SK-N-SH (cell line): Measurements from ENCODE around the gene NOTCH1. TPM values are rescaled to one million over a fixed set of nuclear protein-coding genes. Genes with fewer than 3 reads are reported as not detected.

ENCODE experiments used
- CTCF ChIA-PET: fragments of 300-600, 350-600 bp; formaldehyde crosslinking; extraction: SDS; loops from one replicate; lab custom pipeline; 2021; lab: Yijun Ruan, JAX
- POLR2A ChIA-PET: fragments of 350-600 bp; sonication (Branson Sonifier 250); formaldehyde crosslinking; extraction: SDS; loops from one replicate; lab custom pipeline; 2020; ENCODE audit warnings: antibody characterized with exemption, inconsistent platforms; lab: Yijun Ruan, JAX
- DNase-seq: peaks from one replicate; pipeline ENCODE4 v3.0.0; 2012
- H2AFZ ChIP-seq: fragments of 200-600 bp; sonication (generic); 2 replicates; pipeline ENCODE4 v1.8.1; 2016; ENCODE audit warnings: antibody characterized with exemption, mild to moderate bottlenecking, low read depth
- H3F3A ChIP-seq: fragments of 200-600 bp; sonication (generic); replicated peaks from 2 replicates; pipeline ENCODE3; 2016; ENCODE audit warnings: antibody characterized with exemption, mild to moderate bottlenecking; ENCODE audit not compliant: insufficient read depth
- H3K27ac ChIP-seq, 2 experiments: fragments of 200-500 bp in 1 of 2; fragments of 200-600 bp in 1 of 2; sonication (Bioruptor generic) in 1 of 2; sonication (generic), shearing (Covaris generic) in 1 of 2; 2 replicates each; pipeline versions ENCODE4 v1.5.1 to v1.6.1; 2014 to 2016; ENCODE audit warnings: low read depth in 2 of 2, inconsistent platforms in 1 of 2, low read length in 1 of 2, mild to moderate bottlenecking in 1 of 2, mixed read lengths in 1 of 2
- H3K27me3 ChIP-seq: fragments of 200-600 bp; sonication (generic), shearing (Covaris generic); 2 replicates; pipeline ENCODE4 v1.6.1; 2016; ENCODE audit warnings: mixed run types; ENCODE audit not compliant: insufficient read depth
- H3K36me3 ChIP-seq, 2 experiments: fragments of 200-500 bp in 1 of 2; fragments of 200-600 bp in 1 of 2; sonication (Bioruptor generic) in 1 of 2; sonication (generic) in 1 of 2; replicated peaks in 1 of 2; 2 replicates each; pipeline versions ENCODE3 to v1.5.1; 2014 to 2016; ENCODE audit warnings: low read length in 1 of 2, mild to moderate bottlenecking in 1 of 2; ENCODE audit not compliant: insufficient read depth in 2 of 2, control insufficient read depth in 1 of 2
- H3K4me1 ChIP-seq, 2 experiments: fragments of 200-500 bp in 1 of 2; fragments of 200-600 bp in 1 of 2; sonication (Bioruptor generic) in 1 of 2; sonication (generic), shearing (Covaris generic) in 1 of 2; 2 replicates each; pipeline versions ENCODE4 v1.5.1 to v1.6.1; 2014 to 2016; ENCODE audit warnings: low read depth in 1 of 2, low read length in 1 of 2, mixed run types in 1 of 2; ENCODE audit not compliant: insufficient read depth in 2 of 2, control insufficient read depth in 1 of 2
- H3K4me2 ChIP-seq: fragments of 200-600 bp; sonication (generic), shearing (Covaris generic); 2 replicates; pipeline ENCODE4 v1.6.1; 2017; ENCODE audit warnings: mixed run types
- H3K4me3 ChIP-seq, 2 experiments: fragments of 200-500 bp in 1 of 2; fragments of 200-600 bp in 1 of 2; sonication (Bioruptor generic) in 1 of 2; sonication (generic), shearing (Covaris generic) in 1 of 2; 2 replicates each; pipeline versions ENCODE4 v1.5.1 to v1.8.1; 2014 to 2016; ENCODE audit warnings: low read depth in 2 of 2, inconsistent platforms in 1 of 2, low read length in 1 of 2, mild to moderate bottlenecking in 1 of 2, mixed read lengths in 1 of 2, moderate library complexity in 1 of 2
- H3K79me2 ChIP-seq: fragments of 200-600 bp; sonication (generic); 2 replicates; pipeline ENCODE4 v1.8.1; 2017; ENCODE audit warnings: mild to moderate bottlenecking; ENCODE audit not compliant: insufficient read depth
- H3K9ac ChIP-seq: fragments of 200-600 bp; sonication (generic); 2 replicates; pipeline ENCODE4 v1.6.1; 2017; ENCODE audit warnings: mixed run types
- H3K9me2 ChIP-seq: fragments of 200-600 bp; sonication (generic); 2 replicates; pipeline ENCODE4 v1.6.1; 2017; ENCODE audit warnings: mixed run types
- H3K9me3 ChIP-seq: fragments of 200-600 bp; sonication (generic); 2 replicates; pipeline ENCODE4 v1.6.1; 2017; ENCODE audit warnings: mixed run types, mild to moderate bottlenecking, moderate library complexity
- H4K20me1 ChIP-seq: fragments of 200-600 bp; sonication (generic); 2 replicates; pipeline ENCODE4 v1.6.1; 2017; ENCODE audit warnings: mild to moderate bottlenecking, mixed run types; ENCODE audit not compliant: insufficient read depth
- EZH2phosphoT487 ChIP-seq: fragments of 200-600 bp; sonication (generic); IDR thresholded peaks from 2 replicates; pipeline ENCODE4 v1.6.1; 2017; ENCODE audit warnings: low read depth, mixed run types, mild to moderate bottlenecking, antibody characterized with exemption, moderate library complexity, borderline replicate concordance
- GABPA ChIP-seq: IDR thresholded peaks from 2 replicates; pipeline ENCODE4 v1.4.0; 2012; ENCODE audit warnings: low read depth, mild to moderate bottlenecking
- GATA2 ChIP-seq: sonication (generic); formaldehyde crosslinking; IDR thresholded peaks from 2 replicates; pipeline ENCODE4 v1.5.0; 2020; ENCODE audit warnings: mild to moderate bottlenecking, missing genetic modification reagents
- JUND ChIP-seq: IDR thresholded peaks from 2 replicates; pipeline ENCODE4 v1.4.0; 2012
- NFIC ChIP-seq: IDR thresholded peaks from 2 replicates; pipeline ENCODE4 v1.4.0; 2012; ENCODE audit warnings: borderline replicate concordance
- POLR2AphosphoS5 ChIP-seq: IDR thresholded peaks from 2 replicates; pipeline ENCODE4 v1.6.1; 2012; ENCODE audit warnings: low read depth, low read length
- RCOR1 ChIP-seq: fragments of 150-350 bp; IDR thresholded peaks from 2 replicates; pipeline ENCODE4 v1.6.1; 2017; ENCODE audit warnings: antibody characterized with exemption, low read length
- RFX5 ChIP-seq: IDR thresholded peaks from 2 replicates; pipeline ENCODE4 v1.6.1; 2012; ENCODE audit warnings: mild to moderate bottlenecking, improper control_type of control experiment, low read length
- SIN3A ChIP-seq: IDR thresholded peaks from 2 replicates; pipeline ENCODE4 v1.6.1; 2012; ENCODE audit warnings: low read depth, mild to moderate bottlenecking, low read length, moderate library complexity, borderline replicate concordance
- TAF1 ChIP-seq: IDR thresholded peaks from 2 replicates; pipeline ENCODE4 v1.6.1; 2012; ENCODE audit warnings: low read depth, mild to moderate bottlenecking, low read length, moderate library complexity, borderline replicate concordance
- TEAD4 ChIP-seq: IDR thresholded peaks from 2 replicates; pipeline ENCODE4 v1.4.0; 2012; ENCODE audit warnings: mild to moderate bottlenecking, borderline replicate concordance; ENCODE audit not compliant: insufficient read depth
- YY1 ChIP-seq: IDR thresholded peaks from 2 replicates; pipeline ENCODE4 v1.4.0; 2012; ENCODE audit warnings: low read depth, mild to moderate bottlenecking
- WGBS: methylation state at CpG from one replicate; pipeline ENCODE4 v1.1.6; 2017; ENCODE audit warnings: low lambda C conversion rate; 5-methylcytosine and 5-hydroxymethylcytosine counted together
- polyA plus RNA-seq, 3 experiments: library from polyadenylated mRNA; depleted of rRNA; stranded (reverse); fragments of >200 nt; gene quantifications; 2 replicates each; pipeline ENCODE4 v1.2.3, GENCODE V29; 2012
- TF ChIP-seq, protein P1 (sequence below): IDR thresholded peaks from 2 replicates; pipeline ENCODE4 v1.6.1; 2012; ENCODE audit warnings: mild to moderate bottlenecking, low read depth, low read length, moderate library complexity
- TF ChIP-seq, protein P2 (sequence below): IDR thresholded peaks from 2 replicates; pipeline ENCODE4; 2012
- TF ChIP-seq, protein P3 (sequence below): fragments of 150-350 bp; IDR thresholded peaks from 2 replicates; pipeline ENCODE4 v1.6.1; 2016; ENCODE audit warnings: mild to moderate bottlenecking, low read depth, low read length

The NOTCH1 gene
- polyA plus RNA-seq, 1 of the 3 experiments (the other 2 are of a cell fraction): 6.6 TPM

DNA sequence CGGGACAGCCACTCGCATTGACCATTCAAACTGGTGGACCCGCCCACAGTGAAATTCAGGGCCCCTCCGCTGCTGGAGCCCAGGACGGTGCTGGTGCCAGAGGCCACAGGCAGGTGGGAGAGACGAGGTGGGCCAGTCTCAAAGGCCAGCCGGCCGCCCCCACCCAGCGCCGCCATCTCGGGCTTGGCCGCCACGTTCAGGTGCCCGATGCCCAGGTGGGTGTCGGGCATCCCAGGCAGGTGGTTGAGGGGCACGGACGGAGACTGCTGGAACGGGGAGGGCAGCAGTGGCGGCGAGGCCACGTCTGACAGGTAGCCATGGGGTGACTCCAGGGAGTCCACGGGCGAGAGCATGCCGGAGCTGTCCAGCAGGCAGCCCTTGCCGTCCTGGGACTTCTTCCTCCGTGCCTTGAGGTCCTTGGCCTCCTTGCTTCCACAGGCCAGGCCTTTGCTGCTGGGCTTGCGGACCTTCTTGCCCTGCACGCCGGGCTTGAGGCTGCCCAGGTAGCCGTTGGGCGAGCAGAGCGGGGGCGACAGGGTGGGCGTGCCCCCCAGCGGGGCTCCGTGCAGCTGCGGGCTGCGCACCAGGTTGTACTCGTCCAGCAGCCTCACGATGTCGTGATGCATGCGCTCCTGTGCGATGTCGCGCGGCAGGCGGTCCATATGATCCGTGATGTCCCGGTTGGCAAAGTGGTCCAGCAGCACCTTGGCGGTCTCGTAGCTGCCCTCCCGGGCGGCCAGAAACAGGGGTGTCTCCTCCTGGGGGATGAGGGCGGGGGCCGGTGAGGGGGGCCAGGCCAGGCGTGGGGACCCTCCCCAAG is 48.8 kb downstream of the NOTCH1 start:
- H3K36me3 ChIP-seq: peaks cover 0 to 50% of the 10 kb centered on the region in 2 experiments
- CTCF ChIA-PET: interaction anchor here (0.6 to 7.0 kb wide), 4 partner anchors 10 to 135 kb away, joined by 3 to 54 read pairs (median 6); no protein-coding TSS in a partner anchor
- no peak overlapping the region for H3K9ac ChIP-seq

More for the DNA sequence above, 48.8 kb downstream of the NOTCH1 start:
- Histone ChIP-seq H3K79me2 (no peaks in the 10 kb centered on the region), H4K20me1 (no peaks in the 10 kb centered on the region), H3K9me2 (no peaks in the 10 kb centered on the region), H3K4me3 (no peak overlapping the region), H2AFZ (no peak overlapping the region), H3K27me3 (no peaks in the 10 kb centered on the region), H3F3A (peaks cover 6% of the 10 kb centered on the region), H3K4me1 (peaks cover 0 to 9% of the 10 kb centered on the region in 2 experiments; a peak in 1 of 4 replicates), H3K27ac (no peak overlapping the region), H3K9me3 (no peaks in the 10 kb centered on the region), H3K4me2 (no peak overlapping the region)
- TF ChIP-seq, protein P1, sequence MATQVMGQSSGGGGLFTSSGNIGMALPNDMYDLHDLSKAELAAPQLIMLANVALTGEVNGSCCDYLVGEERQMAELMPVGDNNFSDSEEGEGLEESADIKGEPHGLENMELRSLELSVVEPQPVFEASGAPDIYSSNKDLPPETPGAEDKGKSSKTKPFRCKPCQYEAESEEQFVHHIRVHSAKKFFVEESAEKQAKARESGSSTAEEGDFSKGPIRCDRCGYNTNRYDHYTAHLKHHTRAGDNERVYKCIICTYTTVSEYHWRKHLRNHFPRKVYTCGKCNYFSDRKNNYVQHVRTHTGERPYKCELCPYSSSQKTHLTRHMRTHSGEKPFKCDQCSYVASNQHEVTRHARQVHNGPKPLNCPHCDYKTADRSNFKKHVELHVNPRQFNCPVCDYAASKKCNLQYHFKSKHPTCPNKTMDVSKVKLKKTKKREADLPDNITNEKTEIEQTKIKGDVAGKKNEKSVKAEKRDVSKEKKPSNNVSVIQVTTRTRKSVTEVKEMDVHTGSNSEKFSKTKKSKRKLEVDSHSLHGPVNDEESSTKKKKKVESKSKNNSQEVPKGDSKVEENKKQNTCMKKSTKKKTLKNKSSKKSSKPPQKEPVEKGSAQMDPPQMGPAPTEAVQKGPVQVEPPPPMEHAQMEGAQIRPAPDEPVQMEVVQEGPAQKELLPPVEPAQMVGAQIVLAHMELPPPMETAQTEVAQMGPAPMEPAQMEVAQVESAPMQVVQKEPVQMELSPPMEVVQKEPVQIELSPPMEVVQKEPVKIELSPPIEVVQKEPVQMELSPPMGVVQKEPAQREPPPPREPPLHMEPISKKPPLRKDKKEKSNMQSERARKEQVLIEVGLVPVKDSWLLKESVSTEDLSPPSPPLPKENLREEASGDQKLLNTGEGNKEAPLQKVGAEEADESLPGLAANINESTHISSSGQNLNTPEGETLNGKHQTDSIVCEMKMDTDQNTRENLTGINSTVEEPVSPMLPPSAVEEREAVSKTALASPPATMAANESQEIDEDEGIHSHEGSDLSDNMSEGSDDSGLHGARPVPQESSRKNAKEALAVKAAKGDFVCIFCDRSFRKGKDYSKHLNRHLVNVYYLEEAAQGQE: no peak
- TF ChIP-seq TEAD4: no peak
- TF ChIP-seq EZH2phosphoT487: no peak
- no peak for TF ChIP-seq RCOR1
- TF ChIP-seq SIN3A: no peak
- no peak for TF ChIP-seq JUND
- no peak for TF ChIP-seq YY1
- no peak for TF ChIP-seq RFX5
- TF ChIP-seq NFIC: no peak
- TF ChIP-seq GATA2: no peak
- TF ChIP-seq, protein P2, sequence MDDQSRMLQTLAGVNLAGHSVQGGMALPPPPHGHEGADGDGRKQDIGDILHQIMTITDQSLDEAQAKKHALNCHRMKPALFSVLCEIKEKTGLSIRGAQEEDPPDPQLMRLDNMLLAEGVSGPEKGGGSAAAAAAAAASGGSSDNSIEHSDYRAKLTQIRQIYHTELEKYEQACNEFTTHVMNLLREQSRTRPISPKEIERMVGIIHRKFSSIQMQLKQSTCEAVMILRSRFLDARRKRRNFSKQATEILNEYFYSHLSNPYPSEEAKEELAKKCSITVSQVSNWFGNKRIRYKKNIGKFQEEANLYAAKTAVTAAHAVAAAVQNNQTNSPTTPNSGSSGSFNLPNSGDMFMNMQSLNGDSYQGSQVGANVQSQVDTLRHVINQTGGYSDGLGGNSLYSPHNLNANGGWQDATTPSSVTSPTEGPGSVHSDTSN: no peak
- TF ChIP-seq, protein P3, sequence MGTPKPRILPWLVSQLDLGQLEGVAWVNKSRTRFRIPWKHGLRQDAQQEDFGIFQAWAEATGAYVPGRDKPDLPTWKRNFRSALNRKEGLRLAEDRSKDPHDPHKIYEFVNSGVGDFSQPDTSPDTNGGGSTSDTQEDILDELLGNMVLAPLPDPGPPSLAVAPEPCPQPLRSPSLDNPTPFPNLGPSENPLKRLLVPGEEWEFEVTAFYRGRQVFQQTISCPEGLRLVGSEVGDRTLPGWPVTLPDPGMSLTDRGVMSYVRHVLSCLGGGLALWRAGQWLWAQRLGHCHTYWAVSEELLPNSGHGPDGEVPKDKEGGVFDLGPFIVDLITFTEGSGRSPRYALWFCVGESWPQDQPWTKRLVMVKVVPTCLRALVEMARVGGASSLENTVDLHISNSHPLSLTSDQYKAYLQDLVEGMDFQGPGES: no peak
- no peak for TF ChIP-seq GABPA
- TF ChIP-seq TAF1: no peak
- TF ChIP-seq POLR2AphosphoS5: no peak
- DNase-seq: no peak
- WGBS: 95% methylated on average over 25 of the region's 56 CpGs
- POLR2A ChIA-PET: no interaction called here
